Endothelial cell of umbilical vein (primary cell): ENCODE results near the gene ATP10B.

ENCODE experiments used
- CTCF ChIP-seq, 2 donors: IDR thresholded peaks; 1 replicate in 1 of 2; 2 replicates in 1 of 2; pipeline ENCODE4 v1.5.1; 2011; ENCODE audit warnings: low read length in 2 of 2, mild to moderate bottlenecking in 2 of 2, moderate library complexity in 2 of 2, control low read depth in 1 of 2, inconsistent platforms in 1 of 2, low read depth in 1 of 2; ENCODE audit not compliant: insufficient read depth in 1 of 2; ENCODE audit errors: extremely low read depth in 1 of 2
- EZH2 ChIP-seq: IDR thresholded peaks from 2 replicates; pipeline ENCODE4 v1.6.1; 2012; ENCODE audit warnings: borderline replicate concordance, low read depth, mild to moderate bottlenecking, moderate library complexity, low read length, inconsistent platforms; ENCODE audit not compliant: severe bottlenecking
- POLR2A ChIP-seq: IDR thresholded peaks from 2 replicates; pipeline ENCODE4 v1.6.1; 2012; ENCODE audit warnings: low read depth, mild to moderate bottlenecking, control low read depth, low read length
- TF ChIP-seq, protein P1 (sequence below): IDR thresholded peaks from 2 replicates; pipeline ENCODE4 v1.6.1; 2011; ENCODE audit not compliant: insufficient read depth, insufficient read length

- no peak for TF ChIP-seq CTCF (IDR thresholded peaks at IDR 0.05; ENCODE audit: extremely low read depth in 1 of 2, insufficient read depth in 1 of 2, low read depth in 1 of 2, low read length in 2 of 2)
- no peak for TF ChIP-seq EZH2
- TF ChIP-seq POLR2A = no peak
- TF ChIP-seq, protein P1, sequence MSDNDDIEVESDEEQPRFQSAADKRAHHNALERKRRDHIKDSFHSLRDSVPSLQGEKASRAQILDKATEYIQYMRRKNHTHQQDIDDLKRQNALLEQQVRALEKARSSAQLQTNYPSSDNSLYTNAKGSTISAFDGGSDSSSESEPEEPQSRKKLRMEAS = no peak
Observed at GRCh38 chr5:160542281-160542680, 309.7 kb downstream of the ATP10B start.
